ENCODE results near the gene CDH23.

DNA sequence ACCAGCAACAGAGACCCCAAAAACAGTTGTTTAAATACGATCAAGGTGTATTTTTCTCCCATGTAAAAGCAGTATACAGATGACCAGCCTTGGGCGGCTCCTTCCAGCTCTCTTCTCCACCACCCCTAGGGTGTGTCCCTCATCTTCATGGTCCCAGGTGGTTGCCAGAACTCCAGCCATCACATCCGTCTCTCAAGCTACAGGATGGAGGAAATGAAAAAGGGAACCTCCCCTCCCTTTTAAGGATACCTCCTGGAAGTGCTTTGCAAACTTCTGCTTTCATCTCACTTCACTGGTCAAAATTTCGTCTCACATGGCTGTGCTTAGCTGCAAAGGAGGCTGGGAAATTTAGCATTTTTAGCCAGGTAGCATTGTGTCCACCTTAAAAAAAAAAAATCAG lies 263.6 kb downstream of the CDH23 start:
- no peak for TF ChIP-seq POLR2A (IDR thresholded peaks at IDR 0.05; ENCODE audit: low read length)
- no peak for TF ChIP-seq GATA1 (IDR thresholded peaks at IDR 0.05; ENCODE audit: low read depth, low read length)

Data from erythroblast (primary cell).